A673 (cell line): ENCODE measurements around the gene WDR49. TPM values are rescaled to one million over a fixed set of nuclear protein-coding genes. Genes with fewer than 3 reads are reported as not detected.

Experiments used
- BruUV-seq: library from RNA; stranded (reverse); fragments of 400-500 nt; replicated peaks from 2 replicates; lab custom pipeline; 2021; lab: Mats Ljungman, UMichigan
- CTCF ChIA-PET: fragments of 300-600 bp; sonication (Branson Sonifier 250); formaldehyde crosslinking; loops from one replicate; lab custom pipeline; 2022; ENCODE audit warnings: antibody characterized with exemption; lab: Charles Lee
- POLR2A ChIA-PET: fragments of 300-600 bp; sonication (Branson Sonifier 250); formaldehyde crosslinking; loops from one replicate; lab custom pipeline; 2022; ENCODE audit warnings: antibody characterized with exemption; ENCODE audit not compliant: low non-redundant PET; lab: Charles Lee
- DNase-seq: peaks from one replicate; pipeline ENCODE4 v3.0.0-alpha.2; 2015; ENCODE audit warnings: low spot score
- H3K27ac ChIP-seq: fragments of 200-600 bp; sonication (generic); 2 replicates; pipeline ENCODE4 v1.5.1; 2016; ENCODE audit warnings: mixed run types, low read depth, mild to moderate bottlenecking, mixed read lengths, antibody characterized with exemption, low read length; ENCODE audit not compliant: poor library complexity, severe bottlenecking
- H3K27me3 ChIP-seq: fragments of 200-600 bp; sonication (generic); replicated peaks from 2 replicates; pipeline ENCODE4 v1.6.1; 2017; ENCODE audit warnings: mixed run types, low read depth, mild to moderate bottlenecking, mixed read lengths, antibody characterized with exemption, low read length; ENCODE audit not compliant: insufficient read depth, poor library complexity
- H3K36me3 ChIP-seq: fragments of 200-600 bp; sonication (generic); 2 replicates; pipeline ENCODE4 v1.6.1; 2016; ENCODE audit warnings: mixed run types, mild to moderate bottlenecking, mixed read lengths, antibody characterized with exemption, low read length; ENCODE audit not compliant: insufficient read depth, poor library complexity, severe bottlenecking
- H3K4me1 ChIP-seq: fragments of 200-600 bp; sonication (generic); 2 replicates; pipeline ENCODE4 v1.6.1; 2017; ENCODE audit warnings: mixed run types, mild to moderate bottlenecking, mixed read lengths, antibody characterized with exemption, low read length; ENCODE audit not compliant: insufficient read depth, poor library complexity, severe bottlenecking
- H3K4me3 ChIP-seq: fragments of 200-600 bp; sonication (generic); 2 replicates; pipeline ENCODE4 v1.5.1; 2016; ENCODE audit warnings: low read depth, mixed run types, mild to moderate bottlenecking, mixed read lengths, low read length; ENCODE audit not compliant: poor library complexity, severe bottlenecking
- H3K9me3 ChIP-seq: fragments of 200-600 bp; sonication (generic); 2 replicates; pipeline ENCODE4 v1.6.1; 2016; ENCODE audit warnings: mixed run types, low read depth, mild to moderate bottlenecking, mixed read lengths, antibody characterized with exemption, low read length; ENCODE audit not compliant: poor library complexity, severe bottlenecking
- CTCF ChIP-seq: fragments of 300-800, 200-600 bp; sonication (generic); conservative IDR thresholded peaks from 2 replicates; pipeline ENCODE4 v1.5.1; 2017; ENCODE audit warnings: low read depth, mild to moderate bottlenecking, antibody characterized with exemption, low read length, moderate library complexity, mixed read lengths
- EZH2 ChIP-seq: fragments of 200-600 bp; sonication (generic); IDR thresholded peaks from 2 replicates; pipeline ENCODE4 v1.6.1; 2017; ENCODE audit warnings: borderline replicate concordance, low read depth, mild to moderate bottlenecking, mixed read lengths, antibody characterized with exemption, low read length; ENCODE audit not compliant: poor library complexity, severe bottlenecking
- intact Hi-C: fragments of 100-400 bp; cut with micrococcal nuclease; formaldehyde crosslinking; loops from one replicate; pipeline ENCODE4 v1.10.0; 2022; ENCODE audit not compliant: unreplicated experiment
- total RNA-seq: library from RNA; stranded (reverse); gene quantifications from 2 replicates; pipeline ENCODE4 v1.2.3, GENCODE V29; 2021

Gene WDR49
- total RNA-seq, 1 experiment from 2014 or later, result not detected

GRCh38 chr3:167564612-167565011 lies 89.1 kb downstream of the WDR49 start:
- DNase-seq, result no peak

GRCh38 chr3:167559924-167560323 lies 93.8 kb downstream of the WDR49 start:
- BruUV-seq, result no TSS peak
- H3K9me3 ChIP-seq, result no peaks in the 10 kb centered on the region

More at GRCh38 chr3:167564612-167565011, 89.1 kb downstream of the WDR49 start:
- ChIA-PET CTCF (no interaction called here), POLR2A (no interaction called here)
- H3K4me1 ChIP-seq, result no peaks in the 10 kb centered on the region
- BruUV-seq, result no TSS peak
- H3K4me3 ChIP-seq, result no peak overlapping the region
- TF ChIP-seq EZH2, result no peak
- no peak for TF ChIP-seq CTCF
- H3K27me3 ChIP-seq, result no peaks in the 10 kb centered on the region
- intact Hi-C loops, result no loop called here
- H3K36me3 ChIP-seq, result no peaks in the 10 kb centered on the region
- H3K9me3 ChIP-seq, result no peaks in the 10 kb centered on the region
- no peak overlapping the region for H3K27ac ChIP-seq

GRCh38 chr3:167554898-167555297 lies 98.8 kb downstream of the WDR49 start:
- intact Hi-C loops, result no loop called here
- TF ChIP-seq EZH2 (no peak), CTCF (no peak)

More at GRCh38 chr3:167559924-167560323, 93.8 kb downstream of the WDR49 start:
- H3K36me3 ChIP-seq, result no peaks in the 10 kb centered on the region
- DNase-seq, result no peak
- TF ChIP-seq EZH2 (no peak), CTCF (no peak)
- no peaks in the 10 kb centered on the region for H3K27me3 ChIP-seq
- no peak overlapping the region for H3K27ac ChIP-seq
- intact Hi-C loops, result no loop called here
- ChIA-PET POLR2A (no interaction called here), CTCF (no interaction called here)
- H3K4me3 ChIP-seq, result no peak overlapping the region
- no peaks in the 10 kb centered on the region for H3K4me1 ChIP-seq

More at GRCh38 chr3:167554898-167555297, 98.8 kb downstream of the WDR49 start:
- DNase-seq, result no peak
- Histone ChIP-seq H3K27me3 (no peaks in the 10 kb centered on the region), H3K27ac (no peak overlapping the region), H3K4me1 (no peaks in the 10 kb centered on the region), H3K9me3 (no peaks in the 10 kb centered on the region), H3K4me3 (no peak overlapping the region), H3K36me3 (no peaks in the 10 kb centered on the region)
- no TSS peak for BruUV-seq
- ChIA-PET CTCF (no interaction called here), POLR2A (no interaction called here)
